H9 (cell line): ENCODE measurements around the gene GRK4. TPM values are rescaled to one million over a fixed set of nuclear protein-coding genes. Genes with fewer than 3 reads are reported as not detected.

Experiments
- DNase-seq: peaks from one replicate; pipeline ENCODE4 v3.0.0-alpha.2; 2017
- H2AFZ ChIP-seq: one replicate; pipeline ENCODE4 v1.6.1; 2013; ENCODE audit warnings: mild to moderate bottlenecking, low read length, control low read depth, moderate library complexity
- H2AK5ac ChIP-seq: 2 replicates; pipeline ENCODE4 v1.6.1; 2013; ENCODE audit warnings: low read length, control low read depth, mixed read lengths; ENCODE audit not compliant: insufficient read length
- H2BK120ac ChIP-seq: one replicate; pipeline ENCODE4 v1.6.1; 2013; ENCODE audit warnings: low read depth, mild to moderate bottlenecking, low read length, control low read depth, inconsistent platforms; ENCODE audit not compliant: poor library complexity, severe bottlenecking
- H2BK12ac ChIP-seq: 2 replicates; pipeline ENCODE4 v1.6.1; 2013; ENCODE audit warnings: low read length, control low read depth, mixed read lengths, low read depth; ENCODE audit not compliant: insufficient read length
- H2BK15ac ChIP-seq: 2 replicates; pipeline ENCODE4 v1.6.1; 2013; ENCODE audit warnings: low read depth, low read length, control low read depth
- H2BK20ac ChIP-seq: one replicate; pipeline ENCODE4 v1.6.1; 2013; ENCODE audit warnings: low read depth, mild to moderate bottlenecking, low read length, control low read depth, inconsistent platforms; ENCODE audit not compliant: poor library complexity, severe bottlenecking
- H2BK5ac ChIP-seq: 2 replicates; pipeline ENCODE4 v1.6.1; 2013; ENCODE audit warnings: low read length, control low read depth, mixed read lengths; ENCODE audit not compliant: insufficient read length
- H3K14ac ChIP-seq: 2 replicates; pipeline ENCODE4 v1.6.1; 2013; ENCODE audit warnings: low read length, control low read depth; ENCODE audit not compliant: insufficient read depth
- H3K18ac ChIP-seq: 2 replicates; pipeline ENCODE4 v1.6.1; 2013; ENCODE audit warnings: low read depth, mild to moderate bottlenecking, mixed read lengths, low read length, control low read depth; ENCODE audit not compliant: insufficient read length
- H3K23ac ChIP-seq: 2 replicates; pipeline ENCODE4 v1.6.1; 2013; ENCODE audit warnings: low read length, control low read depth, mixed read lengths, low read depth; ENCODE audit not compliant: insufficient read length
- H3K23me2 ChIP-seq: 2 replicates; pipeline ENCODE4 v1.6.1; 2013; ENCODE audit warnings: low read depth, mild to moderate bottlenecking, mixed read lengths, low read length, control low read depth; ENCODE audit not compliant: insufficient read length, poor library complexity, severe bottlenecking
- H3K27ac ChIP-seq: 2 replicates; pipeline ENCODE4 v1.5.1; 2013; ENCODE audit warnings: low read length, control low read depth, mixed read lengths, low read depth; ENCODE audit not compliant: insufficient read length
- H3K27me3 ChIP-seq: 2 replicates; pipeline ENCODE4 v1.6.1; 2013; ENCODE audit warnings: low read length, control low read depth, inconsistent platforms; ENCODE audit not compliant: insufficient read depth
- H3K4ac ChIP-seq: 2 replicates; pipeline ENCODE4 v1.6.1; 2013; ENCODE audit warnings: low read depth, mild to moderate bottlenecking, control low read depth, inconsistent platforms, low read length, moderate library complexity
- H3K4me1 ChIP-seq: 2 replicates; pipeline ENCODE4 v1.6.1; 2013; ENCODE audit warnings: low read length, control low read depth, inconsistent platforms; ENCODE audit not compliant: insufficient read depth
- H3K4me2 ChIP-seq: 2 replicates; pipeline ENCODE4 v1.6.1; 2013; ENCODE audit warnings: low read length, control low read depth, mixed read lengths; ENCODE audit not compliant: insufficient read length, insufficient read depth
- H3K56ac ChIP-seq: 2 replicates; pipeline ENCODE4 v1.6.1; 2013; ENCODE audit warnings: low read depth, mild to moderate bottlenecking, mixed read lengths, low read length, control low read depth; ENCODE audit not compliant: insufficient read length
- H3K79me1 ChIP-seq: 2 replicates; pipeline ENCODE4 v1.6.1; 2013; ENCODE audit warnings: low read depth, mild to moderate bottlenecking, moderate library complexity, low read length, control low read depth, inconsistent platforms; ENCODE audit not compliant: insufficient read depth, poor library complexity, severe bottlenecking
- H3K79me2 ChIP-seq: 2 replicates; pipeline ENCODE4 v1.6.1; 2013; ENCODE audit warnings: low read length, control low read depth, inconsistent platforms; ENCODE audit not compliant: insufficient read depth
- H3K9ac ChIP-seq: 2 replicates; pipeline ENCODE4 v1.6.1; 2013; ENCODE audit warnings: low read length, control low read depth, mixed read lengths; ENCODE audit not compliant: insufficient read length; ENCODE audit errors: extremely low read depth
- H3K9me3 ChIP-seq: one replicate; pipeline ENCODE4 v1.6.1; 2013; ENCODE audit warnings: low read depth, low read length, inconsistent platforms; ENCODE audit not compliant: control insufficient read depth
- H3T11ph ChIP-seq: one replicate; pipeline ENCODE4 v1.6.1; 2013; ENCODE audit warnings: mild to moderate bottlenecking, low read length, control low read depth, inconsistent platforms
- H4K20me1 ChIP-seq: one replicate; pipeline ENCODE4 v1.6.1; 2013; ENCODE audit not compliant: control insufficient read depth, insufficient read length, insufficient read depth
- H4K5ac ChIP-seq: 2 replicates; pipeline ENCODE4 v1.6.1; 2013; ENCODE audit warnings: low read depth, mild to moderate bottlenecking, mixed read lengths, low read length, control low read depth; ENCODE audit not compliant: insufficient read length
- H4K8ac ChIP-seq: replicated peaks from 2 replicates; pipeline ENCODE4 v1.6.1; 2013; ENCODE audit warnings: low read length, control low read depth, mixed read lengths, low read depth; ENCODE audit not compliant: insufficient read length
- H4K91ac ChIP-seq: 2 replicates; pipeline ENCODE4 v1.6.1; 2013; ENCODE audit warnings: low read depth, mild to moderate bottlenecking, moderate library complexity, mixed read lengths, low read length, control low read depth; ENCODE audit not compliant: insufficient read length
- H3K27ac Mint-ChIP-seq, 3 experiments: 2 replicates in 2 of 3; 3 replicates in 1 of 3; pipeline ENCODE4 v1.8.0; 2020 to 2021; ENCODE audit warnings: mixed read lengths in 3 of 3, mild to moderate bottlenecking in 1 of 3, moderate library complexity in 1 of 3
- H3K27me3 Mint-ChIP-seq: 2 replicates; pipeline ENCODE4 v1.8.0; 2021; ENCODE audit warnings: low read depth, mild to moderate bottlenecking, moderate library complexity, mixed read lengths
- H3K36me3 Mint-ChIP-seq, 3 experiments: 2 replicates in 2 of 3; 3 replicates in 1 of 3; pipeline ENCODE4 v1.8.0; 2020 to 2021; ENCODE audit warnings: low read depth in 3 of 3, mixed read lengths in 3 of 3; ENCODE audit not compliant: insufficient read depth in 1 of 3
- H3K4me1 Mint-ChIP-seq, 2 experiments: 2 replicates each; pipeline ENCODE4 v1.8.0; 2020; ENCODE audit warnings: mixed read lengths in 2 of 2
- H3K4me3 Mint-ChIP-seq, 2 experiments: 2 replicates in 1 of 2; 3 replicates in 1 of 2; pipeline ENCODE4 v1.8.0; 2020 to 2021; ENCODE audit warnings: mild to moderate bottlenecking in 2 of 2, mixed read lengths in 2 of 2, moderate library complexity in 1 of 2
- H3K9me3 Mint-ChIP-seq, 2 experiments: 2 replicates in 1 of 2; 3 replicates in 1 of 2; pipeline ENCODE4 v1.8.0; 2020; ENCODE audit warnings: mild to moderate bottlenecking in 2 of 2, mixed read lengths in 2 of 2, moderate library complexity in 1 of 2
- CTCF ChIP-seq: fragments of 200-600 bp; sonication (generic); conservative IDR thresholded peaks from 3 replicates; pipeline ENCODE4 v1.8.0; 2021; ENCODE audit warnings: antibody characterized with exemption, mild to moderate bottlenecking
- WGBS: extraction: QIAGEN DNeasy Blood & Tissue Kit; methylation state at CpG from one replicate; pipeline ENCODE4 v1.1.7; 2013; ENCODE audit warnings: missing lambda C conversion rate, low lambda C conversion rate, mixed read lengths; ENCODE audit not compliant: insufficient read length; ENCODE audit errors: extremely low coverage; 5-methylcytosine and 5-hydroxymethylcytosine counted together
- total RNA-seq: library from RNA; stranded (reverse); gene quantifications from 2 replicates; pipeline ENCODE4 v1.2.1, GENCODE V29; 2021

The GRK4 gene
- total RNA-seq, 1 experiment from 2014 or later = 4.8 TPM

GRCh38 chr4:3035674-3036073, 72.3 kb downstream of the GRK4 start:
- Histone ChIP-seq H3K18ac (no peak overlapping the region), H2AFZ (no peak overlapping the region), H2BK5ac (no peak overlapping the region), H3K9me3 (no peaks in the 10 kb centered on the region), H2BK120ac (no peak overlapping the region), H2BK15ac (no peak overlapping the region), H2AK5ac (no peak overlapping the region), H3K4me1 (no peaks in the 10 kb centered on the region; the same call in 1 of the 2 replicates), H3K23me2 (no peaks in the 10 kb centered on the region), H3K4ac (no peak overlapping the region), H3K27ac (no peak overlapping the region), H3K9ac (no peak overlapping the region), H3K4me2 (no peak overlapping the region), H3K56ac (no peak overlapping the region), H4K20me1 (no peaks in the 10 kb centered on the region), H2BK20ac (no peak overlapping the region), H4K5ac (no peak overlapping the region), H4K91ac (no peak overlapping the region), H3K14ac (no peak overlapping the region), H3K79me1 (no peaks in the 10 kb centered on the region), H3T11ph (no peak overlapping the region), H4K8ac (no peak overlapping the region), H3K79me2 (no peaks in the 10 kb centered on the region), H2BK12ac (no peak overlapping the region), H3K27me3 (no peaks in the 10 kb centered on the region), H3K23ac (no peak overlapping the region)
- DNase-seq = no peak
- TF ChIP-seq CTCF = no peak
- Mint-ChIP-seq H3K4me3 (no peak overlapping the region), H3K4me1 (peaks cover 4 to 8% of the 10 kb centered on the region in 2 experiments; a peak in 3 of 4 replicates), H3K9me3 (no peaks in the 10 kb centered on the region), H3K27me3 (peaks cover 7% of the 10 kb centered on the region), H3K36me3 (no peaks in the 10 kb centered on the region; a peak in 1 of 7 replicates), H3K27ac (no peak overlapping the region)
- WGBS = no CpG with 5 or more reads among the region's 6 CpGs
